H1 (cell line): ENCODE results near the gene DCAF6. TPM values are rescaled to one million over a fixed set of nuclear protein-coding genes. Genes with fewer than 3 reads are reported as not detected.

Experiments
- CTCF ChIA-PET: fragments of 300-600 bp; sonication (Branson Sonifier 250); formaldehyde crosslinking; loops from one replicate; lab custom pipeline; 2021; ENCODE audit not compliant: partially characterized antibody; lab: Charles Lee
- POLR2A ChIA-PET: fragments of 300-600 bp; sonication (Branson Sonifier 250); formaldehyde crosslinking; loops from one replicate; lab custom pipeline; 2021; ENCODE audit warnings: inconsistent platforms; ENCODE audit not compliant: partially characterized antibody; lab: Charles Lee
- DNase-seq, 2 experiments: peaks; one replicate each; pipeline versions ENCODE4 v3.0.0 to v3.0.0-alpha.2; 2010 to 2022; ENCODE audit warnings: low spot score in 2 of 2, low read depth in 1 of 2, mixed read lengths in 1 of 2
- FAIRE-seq: peaks from 2 replicates; lab custom pipeline; 2011; peaks lifted over from hg19 to GRCh38; lab: Jason Lieb, UNC
- H2AFZ ChIP-seq: 2 replicates; pipeline ENCODE4 v1.8.1; 2012; ENCODE audit warnings: low read length, inconsistent platforms
- H2AK5ac ChIP-seq: 2 replicates; pipeline ENCODE4 v1.6.1; 2013; ENCODE audit warnings: low read depth, low read length
- H2BK120ac ChIP-seq: replicated peaks from 2 replicates; pipeline ENCODE3; 2013; ENCODE audit warnings: low read depth, low read length, inconsistent platforms
- H2BK12ac ChIP-seq: 2 replicates; pipeline ENCODE4 v1.6.1; 2013; ENCODE audit warnings: low read depth, low read length
- H2BK15ac ChIP-seq: 2 replicates; pipeline ENCODE4 v1.6.1; 2013; ENCODE audit warnings: low read length
- H2BK20ac ChIP-seq: 2 replicates; pipeline ENCODE4 v1.6.1; 2013; ENCODE audit warnings: low read length
- H2BK5ac ChIP-seq: 2 replicates; pipeline ENCODE4 v1.6.1; 2013; ENCODE audit warnings: low read depth, low read length
- H3K14ac ChIP-seq: 2 replicates; pipeline ENCODE4 v1.6.1; 2013; ENCODE audit warnings: inconsistent platforms; ENCODE audit not compliant: insufficient read length
- H3K18ac ChIP-seq: 2 replicates; pipeline ENCODE4 v1.6.1; 2013; ENCODE audit warnings: low read length; ENCODE audit errors: extremely low read depth
- H3K23ac ChIP-seq: 2 replicates; pipeline ENCODE4 v1.6.1; 2013; ENCODE audit warnings: inconsistent platforms; ENCODE audit not compliant: insufficient read length
- H3K23me2 ChIP-seq: 2 replicates; pipeline ENCODE4 v1.6.1; 2013; ENCODE audit warnings: low read depth, low read length
- H3K27ac ChIP-seq: 2 replicates; pipeline ENCODE4 v1.6.1; 2011; ENCODE audit warnings: low read depth, low read length, inconsistent platforms
- H3K27me3 ChIP-seq, 4 experiments: replicated peaks in 1 of 4; 1 replicate in 1 of 4; 2 replicates in 3 of 4; pipeline versions ENCODE4 v1.6.1 to v1.8.1; 2011 to 2013; ENCODE audit warnings: low read length in 3 of 4, mild to moderate bottlenecking in 3 of 4, inconsistent platforms in 2 of 4, mixed read lengths in 2 of 4, moderate library complexity in 1 of 4; ENCODE audit not compliant: control insufficient read depth in 3 of 4, insufficient read depth in 3 of 4; ENCODE audit errors: extremely low read depth in 1 of 4
- H3K36me3 ChIP-seq, 4 experiments: 2 replicates each; pipeline versions ENCODE4 v1.6.1 to v1.8.1; 2011 to 2013; ENCODE audit warnings: mild to moderate bottlenecking in 4 of 4, low read length in 3 of 4, moderate library complexity in 2 of 4, control low read depth in 1 of 4, inconsistent platforms in 1 of 4; ENCODE audit not compliant: insufficient read depth in 4 of 4, control insufficient read depth in 2 of 4
- H3K4ac ChIP-seq: replicated peaks from 2 replicates; pipeline ENCODE3; 2013; ENCODE audit warnings: low read length, low read depth, mixed read lengths, inconsistent platforms; ENCODE audit not compliant: insufficient read length
- H3K4me1 ChIP-seq, 4 experiments: replicated peaks in 1 of 4; 1 replicate in 1 of 4; 2 replicates in 3 of 4; pipeline versions ENCODE4 v1.6.1 to v1.8.1; 2011 to 2013; ENCODE audit warnings: low read length in 3 of 4, inconsistent platforms in 2 of 4, mixed read lengths in 1 of 4; ENCODE audit not compliant: insufficient read depth in 4 of 4, control insufficient read depth in 3 of 4
- H3K4me2 ChIP-seq, 2 experiments: 2 replicates each; pipeline versions ENCODE4 v1.6.1 to v1.8.1; 2011 to 2013; ENCODE audit warnings: low read depth in 2 of 2, low read length in 2 of 2, control low read depth in 1 of 2, inconsistent platforms in 1 of 2, mild to moderate bottlenecking in 1 of 2; ENCODE audit not compliant: insufficient read depth in 1 of 2
- H3K4me3 ChIP-seq, 4 experiments: fragments of 200-600, 300-600 bp in 1 of 4; sonication (generic), shearing (Covaris generic), sonication (Bioruptor Twin) in 1 of 4; 2 replicates each; pipeline versions ENCODE4 v1.5.1 to v1.8.1; 2011 to 2016; ENCODE audit warnings: low read length in 4 of 4, low read depth in 3 of 4, control low read depth in 2 of 4, inconsistent platforms in 2 of 4, mild to moderate bottlenecking in 2 of 4, mixed read lengths in 1 of 4, moderate library complexity in 1 of 4; ENCODE audit not compliant: insufficient read depth in 2 of 4; ENCODE audit errors: extremely low read depth in 1 of 4
- H3K56ac ChIP-seq: replicated peaks from 2 replicates; pipeline ENCODE3; 2013; ENCODE audit warnings: low read depth, mild to moderate bottlenecking, mixed read lengths, low read length, inconsistent platforms; ENCODE audit not compliant: insufficient read length
- H3K79me1 ChIP-seq: 2 replicates; pipeline ENCODE4 v1.6.1; 2013; ENCODE audit warnings: low read depth, low read length, control low read depth
- H3K79me2 ChIP-seq, 2 experiments: 2 replicates each; pipeline versions ENCODE4 v1.6.1 to v1.8.1; 2012 to 2013; ENCODE audit warnings: low read length in 2 of 2, mild to moderate bottlenecking in 2 of 2, inconsistent platforms in 1 of 2; ENCODE audit not compliant: insufficient read depth in 2 of 2, control insufficient read depth in 1 of 2
- H3K9ac ChIP-seq, 4 experiments: replicated peaks in 1 of 4; 1 replicate in 1 of 4; 2 replicates in 3 of 4; pipeline versions ENCODE4 v1.6.1 to v1.8.1; 2011 to 2013; ENCODE audit warnings: low read depth in 3 of 4, low read length in 3 of 4, control low read depth in 2 of 4, mild to moderate bottlenecking in 2 of 4, moderate library complexity in 2 of 4, inconsistent platforms in 1 of 4; ENCODE audit errors: extremely low read depth in 1 of 4
- H3K9me3 ChIP-seq, 2 experiments: 2 replicates each; pipeline versions ENCODE4 v1.6.1 to v1.8.1; 2012 to 2013; ENCODE audit warnings: mild to moderate bottlenecking in 2 of 2, moderate library complexity in 2 of 2, control low read depth in 1 of 2, inconsistent platforms in 1 of 2, low read depth in 1 of 2, low read length in 1 of 2, mixed read lengths in 1 of 2; ENCODE audit not compliant: insufficient read depth in 2 of 2
- H4K20me1 ChIP-seq, 2 experiments: replicated peaks in 1 of 2; 2 replicates each; pipeline versions ENCODE3 to v1.8.1; 2011 to 2013; ENCODE audit warnings: inconsistent platforms in 2 of 2, low read length in 2 of 2, mild to moderate bottlenecking in 1 of 2; ENCODE audit not compliant: insufficient read depth in 2 of 2, control insufficient read depth in 1 of 2
- H4K5ac ChIP-seq: 2 replicates; pipeline ENCODE4 v1.6.1; 2013; ENCODE audit warnings: low read length, low read depth, mixed read lengths, inconsistent platforms; ENCODE audit not compliant: insufficient read length
- H4K8ac ChIP-seq: 2 replicates; pipeline ENCODE4 v1.8.0; 2013; ENCODE audit warnings: mild to moderate bottlenecking, moderate library complexity, low read length, inconsistent platforms; ENCODE audit not compliant: insufficient read depth; ENCODE audit errors: extremely low read depth
- H4K91ac ChIP-seq: replicated peaks from 2 replicates; pipeline ENCODE3; 2013; ENCODE audit warnings: low read length, mixed read lengths, inconsistent platforms; ENCODE audit not compliant: insufficient read length
- BCL11A ChIP-seq, 2 experiments: IDR thresholded peaks; one replicate each; pipeline ENCODE4 v1.6.1; 2011; ENCODE audit warnings: low read depth in 2 of 2, low read length in 2 of 2, mild to moderate bottlenecking in 2 of 2
- CBX5 ChIP-seq: fragments of 300-800, 300-1000 bp; sonication (generic); IDR thresholded peaks from 2 replicates; pipeline ENCODE4 v1.7.1; 2016; ENCODE audit warnings: antibody characterized with exemption, low read length, low read depth
- CEBPB ChIP-seq: IDR thresholded peaks from 2 replicates; pipeline ENCODE4 v1.6.1; 2012; ENCODE audit warnings: low read depth, low read length
- CREB1 ChIP-seq: IDR thresholded peaks from 2 replicates; pipeline ENCODE4 v1.6.1; 2012; ENCODE audit warnings: inconsistent platforms
- KDM4A ChIP-seq: IDR thresholded peaks from one replicate; pipeline ENCODE4 v1.7.1; 2012; ENCODE audit warnings: low read depth, mild to moderate bottlenecking, moderate library complexity, low read length, inconsistent platforms; ENCODE audit not compliant: severe bottlenecking
- NRF1 ChIP-seq: IDR thresholded peaks from 2 replicates; pipeline ENCODE4 v1.6.1; 2011; ENCODE audit warnings: mild to moderate bottlenecking, low read depth, low read length, improper control_type of control experiment
- SAP30 ChIP-seq: fragments of 300-600 bp; sonication (generic); IDR thresholded peaks from 2 replicates; pipeline ENCODE4 v1.7.1; 2012; ENCODE audit warnings: low read length, moderate library complexity, mild to moderate bottlenecking, inconsistent platforms; ENCODE audit not compliant: insufficient read depth, insufficient replicate concordance
- polyA plus RNA-seq, 7 experiments: library from polyadenylated mRNA; depleted of rRNA in 3 of 7; stranded (reverse) in 5 of 7; unstranded in 2 of 7; fragments of >200 nt in 5 of 7; fragments of 200-250 nt in 2 of 7; gene quantifications; 1 replicate in 5 of 7; 2 replicates in 1 of 7; 4 replicates in 1 of 7; pipeline versions ENCODE4 v1.2.1 to v1.2.3, GENCODE V29; 2011 to 2013; ENCODE audit warnings: missing spikeins in 2 of 7, mixed read lengths in 2 of 7
- total RNA-seq: library from RNA; stranded (reverse); fragmentation: NEBNext Ultra II Directional; extraction: Animal tissue kit (Norgen Biotek cat#: 25700); gene quantifications from 2 replicates; pipeline ENCODE4 v1.2.1, GENCODE V29; 2021

The DCAF6 gene
- total and polyA plus RNA-seq, 2 of the 8 experiments (the other 6 are each of a cell fraction or from before 2014, with no cell fraction given): 12.3 to 17.4 TPM

GRCh38 chr1:168005529-168005928 is 69.0 kb downstream of the DCAF6 start:
- Histone ChIP-seq H2BK20ac (no peak overlapping the region), H3K23me2 (no peaks in the 10 kb centered on the region), H3K27ac (no peak overlapping the region), H2AFZ (no peak overlapping the region), H3K23ac (no peak overlapping the region), H3K56ac (no peak overlapping the region), H2BK120ac (no peak overlapping the region), H3K9me3 (no peaks in the 10 kb centered on the region), H4K20me1 (no peaks in the 10 kb centered on the region)
- no peak for DNase-seq
- no peak for TF ChIP-seq CEBPB
- TF ChIP-seq BCL11A (IDR thresholded peaks at IDR 0.05; ENCODE audit: low read depth in 2 of 2, low read length in 2 of 2): no peak
- no peak for TF ChIP-seq KDM4A
- TF ChIP-seq NRF1: no peak
- TF ChIP-seq SAP30: no peak
- no peak for TF ChIP-seq CBX5
- TF ChIP-seq CREB1: no peak
- TF ChIP-seq, all 59 proteins: peak for 0
- H3K18ac ChIP-seq: no peak overlapping the region
- H4K8ac ChIP-seq: no peak overlapping the region
- H3K36me3 ChIP-seq: peaks cover 0 to 8% (median 5%) of the 10 kb centered on the region in 4 experiments; a peak in 5 of 8 replicates
- H3K27me3 ChIP-seq: no peaks in the 10 kb centered on the region
- no peak overlapping the region for H3K14ac ChIP-seq
- FAIRE-seq: no peak
- no peak overlapping the region for H2AK5ac ChIP-seq
- no peak overlapping the region for H4K91ac ChIP-seq
- ChIA-PET POLR2A (interaction anchor here (0.9 kb wide), 1 partner anchor 10 kb away, joined by 3 read pairs; no protein-coding TSS in a partner anchor), CTCF (no interaction called here)
- no peak overlapping the region for H4K5ac ChIP-seq
- no peaks in the 10 kb centered on the region for H3K4me1 ChIP-seq
- no peaks in the 10 kb centered on the region for H3K79me1 ChIP-seq
- no peak overlapping the region for H2BK5ac ChIP-seq
- no peak overlapping the region for H2BK12ac ChIP-seq
- H2BK15ac ChIP-seq: no peak overlapping the region
- no peak overlapping the region for H3K4me3 ChIP-seq
- H3K4ac ChIP-seq: no peak overlapping the region
- no peak overlapping the region for H3K4me2 ChIP-seq
- no peaks in the 10 kb centered on the region for H3K79me2 ChIP-seq
- no peak overlapping the region for H3K9ac ChIP-seq
